GM12878 (cell line): ENCODE measurements around the gene TMSB4X. TPM values are rescaled to one million over a fixed set of nuclear protein-coding genes. Genes with fewer than 3 reads are reported as not detected.
A peak's percentile ranks its signal among the peaks of the same experiment; 100 is the strongest.

Experiments
- ATAC-seq: fragments of 200-7000 bp; cut with Tn5 transposase; 3 replicates; pipeline ENCODE4 v1.9.1; 2020; ENCODE audit warnings: mild to moderate bottlenecking, moderate library complexity
- BruUV-seq: library from RNA; stranded (reverse); fragments of 400-500 nt; replicated peaks from 2 replicates; lab custom pipeline; 2021; lab: Mats Ljungman, UMichigan
- CTCF ChIA-PET: fragments of 300-600 bp; sonication (Branson Sonifier 250); formaldehyde crosslinking; extraction: SDS; loops from one replicate; lab custom pipeline; 2021; ENCODE audit warnings: inconsistent platforms; lab: Yijun Ruan, JAX
- POLR2A ChIA-PET: fragments of 350-600 bp; formaldehyde crosslinking; extraction: SDS; loops from one replicate; lab custom pipeline; 2021; ENCODE audit warnings: inconsistent platforms; lab: Charles Lee
- RAD21 ChIA-PET: fragments of 300-600 bp; sonication (Branson Sonifier 250); formaldehyde crosslinking; loops from one replicate; lab custom pipeline; 2023; ENCODE audit warnings: antibody characterized with exemption; ENCODE audit not compliant: unreplicated experiment; lab: Charles Lee
- SMC1A ChIA-PET: fragments of 300-600 bp; sonication (Branson Sonifier 250); formaldehyde crosslinking; loops from one replicate; lab custom pipeline; 2023; ENCODE audit not compliant: unreplicated experiment, uncharacterized antibody; lab: Charles Lee
- DNase-seq: peaks from one replicate; pipeline ENCODE4 v3.0.0-alpha.2; 2011; ENCODE audit warnings: low read depth, low spot score
- FAIRE-seq: peaks from 3 replicates; lab custom pipeline; 2011; peaks lifted over from hg19 to GRCh38; lab: Jason Lieb, UNC
- H2AFZ ChIP-seq: 2 replicates; pipeline ENCODE4 v1.6.0; 2011; ENCODE audit warnings: low read depth, low read length, control low read depth; ENCODE audit not compliant: control insufficient read depth
- H3K27ac ChIP-seq: 2 replicates; pipeline ENCODE4 v1.5.1; 2011; ENCODE audit warnings: control low read depth; ENCODE audit not compliant: control insufficient read depth, insufficient read depth
- H3K27me3 ChIP-seq, 2 experiments: replicated peaks in 1 of 2; 2 replicates each; pipeline versions ENCODE4 v1.6.0 to v1.6.1; 2011; ENCODE audit warnings: low read length in 1 of 2; ENCODE audit not compliant: control insufficient read depth in 2 of 2, insufficient read depth in 2 of 2
- H3K36me3 ChIP-seq, 2 experiments: 2 replicates each; pipeline ENCODE4 v1.5.1; 2011; ENCODE audit warnings: low read length in 1 of 2; ENCODE audit not compliant: control insufficient read depth in 2 of 2, insufficient read depth in 2 of 2
- H3K4me1 ChIP-seq: 2 replicates; pipeline ENCODE4 v1.6.1; 2011; ENCODE audit warnings: mild to moderate bottlenecking, low read length, moderate library complexity, mixed read lengths; ENCODE audit not compliant: control insufficient read depth, insufficient read depth
- H3K4me2 ChIP-seq: 2 replicates; pipeline ENCODE4 v1.6.0; 2011; ENCODE audit warnings: control low read depth; ENCODE audit not compliant: control insufficient read depth, insufficient read depth
- H3K4me3 ChIP-seq: fragments of 200-600 bp; sonication (generic); 2 replicates; pipeline ENCODE4 v1.5.1; 2016
- H3K79me2 ChIP-seq: 2 replicates; pipeline ENCODE4 v1.6.0; 2011; ENCODE audit warnings: low read length; ENCODE audit not compliant: control insufficient read depth, insufficient read depth
- H3K9ac ChIP-seq: 2 replicates; pipeline ENCODE4 v1.8.0; 2011; ENCODE audit warnings: low read length, control low read depth, mixed read lengths; ENCODE audit not compliant: control insufficient read depth, insufficient read depth
- H3K9me3 ChIP-seq: replicated peaks from 3 replicates; pipeline ENCODE4 v1.5.1; 2011; ENCODE audit warnings: mild to moderate bottlenecking, low read length; ENCODE audit not compliant: control insufficient read depth, insufficient read depth
- H4K20me1 ChIP-seq: 2 replicates; pipeline ENCODE4 v1.6.0; 2011; ENCODE audit not compliant: control insufficient read depth, insufficient read depth
- ATF7 ChIP-seq: fragments of 450-650 bp; IDR thresholded peaks from 2 replicates; pipeline ENCODE4 v1.6.1; 2016; ENCODE audit warnings: low read depth, mild to moderate bottlenecking
- BHLHE40 ChIP-seq, 2 experiments: fragments of 450-650 bp in 1 of 2; IDR thresholded peaks; 2 replicates each; pipeline ENCODE4 v1.6.1; 2011 to 2017; ENCODE audit warnings: low read depth in 2 of 2, borderline replicate concordance in 1 of 2, improper control_type of control experiment in 1 of 2, low read length in 1 of 2, mild to moderate bottlenecking in 1 of 2
- CBFB ChIP-seq: IDR thresholded peaks from 2 replicates; pipeline ENCODE4 v1.6.1; 2016; ENCODE audit warnings: antibody characterized with exemption, low read depth
- CHD2 ChIP-seq: IDR thresholded peaks from 2 replicates; pipeline ENCODE4 v1.6.1; 2011; ENCODE audit warnings: low read depth, low read length, improper control_type of control experiment, borderline replicate concordance
- DPF2 ChIP-seq: fragments of 450-650 bp; IDR thresholded peaks from 2 replicates; pipeline ENCODE4 v1.6.1; 2017; ENCODE audit warnings: mild to moderate bottlenecking
- EED ChIP-seq: sonication (generic); IDR thresholded peaks from 2 replicates; pipeline ENCODE4 v1.6.1; 2016; ENCODE audit warnings: antibody characterized with exemption, low read depth
- IRF3 ChIP-seq: fragments of 450-650 bp; IDR thresholded peaks from 2 replicates; pipeline ENCODE4 v1.6.1; 2014; ENCODE audit warnings: mild to moderate bottlenecking
- MEF2B ChIP-seq: fragments of 450-650 bp; IDR thresholded peaks from 2 replicates; pipeline ENCODE4 v1.6.1; 2018; ENCODE audit warnings: mild to moderate bottlenecking, moderate library complexity; ENCODE audit not compliant: partially characterized antibody, poor library complexity, severe bottlenecking
- RUNX3 ChIP-seq: IDR thresholded peaks from 2 replicates; pipeline ENCODE4 v1.6.1; 2012; ENCODE audit warnings: low read length, inconsistent platforms
- SRF ChIP-seq, 2 experiments: IDR thresholded peaks; 2 replicates each; pipeline ENCODE4 v1.6.1; 2011; ENCODE audit warnings: low read depth in 2 of 2, low read length in 2 of 2, mild to moderate bottlenecking in 1 of 2, moderate library complexity in 1 of 2
- ZNF207 ChIP-seq: fragments of 450-650 bp; IDR thresholded peaks from 2 replicates; pipeline ENCODE4 v1.6.1; 2014; ENCODE audit warnings: antibody characterized with exemption, mild to moderate bottlenecking, borderline replicate concordance
- WGBS: methylation state at CpG from one replicate; pipeline ENCODE4 v1.1.6; 2016; ENCODE audit warnings: low lambda C conversion rate; ENCODE audit not compliant: insufficient replicate concordance, insufficient coverage; ENCODE audit errors: missing lambda C conversion rate; 5-methylcytosine and 5-hydroxymethylcytosine counted together
- in situ Hi-C: fragments of 300-500 bp; cut with MboI; formaldehyde crosslinking; loops from 9 replicates; pipeline ENCODE4 v1.14.3; 2018; ENCODE audit warnings: mixed read lengths
- intact Hi-C: fragments of 100-400 bp; cut with micrococcal nuclease; formaldehyde crosslinking; loops from one replicate; pipeline ENCODE4 v1.14.2; 2022; ENCODE audit not compliant: unreplicated experiment
- polyA plus RNA-seq, 11 experiments: library from polyadenylated mRNA; depleted of rRNA in 4 of 11; unstranded in 6 of 11; stranded (reverse) in 5 of 11; fragments of >200 nt; fragmentation: Nextera tagmentation in 4 of 11; fragmentation: Illumina TruSeq in 1 of 11; extraction: Ambion mirVana in 4 of 11; extraction: Trizol in 1 of 11; gene quantifications; 1 replicate in 1 of 11; 2 replicates in 10 of 11; pipeline versions ENCODE4 v1.2.1 to v1.2.3, GENCODE V29; 2011 to 2016; ENCODE audit warnings: inconsistent platforms in 2 of 11, missing spikeins in 2 of 11, low read depth in 1 of 11
- total RNA-seq, 4 experiments: library from RNA; depleted of rRNA in 3 of 4; stranded (reverse); fragments of >200 nt in 3 of 4; fragmentation: Illumina TruSeq in 1 of 4; extraction: Trizol in 1 of 4; gene quantifications; 2 replicates each; pipeline versions ENCODE4 v1.2.1 to v1.2.3, GENCODE V29; 2013 to 2021

TMSB4X gene
- total and polyA plus RNA-seq, 10 of the 15 experiments (the other 5 are each of a cell fraction or from before 2014, with no cell fraction given), result 13,924 to 37,234 (median 23,705) TPM

- TF ChIP-seq SRF (IDR thresholded peaks at IDR 0.05; ENCODE audit: low read depth in 2 of 2, low read length in 2 of 2) (no peak), BHLHE40 (IDR thresholded peaks at IDR 0.05; ENCODE audit: borderline replicate concordance in 1 of 2, low read depth in 2 of 2, low read length in 1 of 2) (no peak), DPF2 (no peak), CBFB (no peak), ATF7 (no peak), ZNF207 (no peak), RUNX3 (no peak), CHD2 (no peak), MEF2B (no peak), IRF3 (no peak)
Observed at GRCh38 chrX:13023979-13024378, 49.1 kb downstream of the TMSB4X start (continued).

DNA sequence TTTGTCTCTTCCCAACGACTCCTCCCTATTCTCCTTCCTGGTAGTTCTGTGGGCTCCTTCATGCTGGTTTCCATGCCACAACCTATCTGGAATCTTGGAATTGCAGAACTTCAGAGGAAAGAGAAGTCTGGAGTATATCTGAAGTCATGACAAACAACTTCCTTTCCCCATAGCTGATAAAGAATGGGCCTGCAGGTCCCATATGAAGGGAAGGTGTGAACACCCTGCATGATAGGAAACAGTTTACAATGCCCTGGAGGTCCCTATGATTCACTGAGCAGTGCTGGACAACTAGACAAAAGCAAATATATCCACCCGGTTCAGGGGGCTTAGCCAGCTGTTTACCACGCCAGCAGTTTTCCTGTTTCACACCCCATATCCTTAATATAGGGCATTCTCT, 50.1 kb downstream of the TMSB4X start:
- peak; percentile 23 for FAIRE-seq
- no peak for DNase-seq
- SMC1A ChIA-PET, result interaction anchor here (1.2 to 13.9 kb wide), 9 partner anchors 14 to 64 kb away, joined by 3 to 189 read pairs (median 22); no protein-coding TSS in a partner anchor
- intact Hi-C loops (no loop called here), in situ Hi-C loops (no loop called here)
- Histone ChIP-seq H2AFZ (no peak overlapping the region), H3K79me2 (no peaks in the 10 kb centered on the region), H3K36me3 (no peaks in the 10 kb centered on the region), H3K4me3 (no peak overlapping the region), H3K9me3 (no peaks in the 10 kb centered on the region), H3K4me1 (peaks cover 56% of the 10 kb centered on the region), H3K27me3 (no peaks in the 10 kb centered on the region), H3K27ac (peak overlapping the region; percentile 69; the same call in 1 of the 2 replicates), H3K4me2 (no peak overlapping the region), H3K9ac (no peak overlapping the region), H4K20me1 (no peaks in the 10 kb centered on the region)
- CTCF ChIA-PET, result interaction anchor here (0.7 to 1.2 kb wide), 3 partner anchors 11 to 74 kb away, joined by 3 to 5 read pairs (median 5); no protein-coding TSS in a partner anchor
- no peak for TF ChIP-seq EED
- no peak for ATAC-seq
- BruUV-seq, result no TSS peak
- RAD21 ChIA-PET, result interaction anchor here (1.0 to 9.9 kb wide), 9 partner anchors 11 to 74 kb away, joined by 3 to 81 read pairs (median 4); no protein-coding TSS in a partner anchor
- POLR2A ChIA-PET, result interaction anchor here (0.6 to 2.4 kb wide), 6 partner anchors 11 to 76 kb away, joined by 3 to 11 read pairs (median 4); no protein-coding TSS in a partner anchor
- WGBS, result 52% methylated on average over 3 of the region's 3 CpGs

Other genes starting within 250 kb of the TMSB4X start
- 53.4 and 58.0 TPM in 2 replicates for gene PRPS2, start 183.7 kb upstream of the TMSB4X start, total RNA-seq (2014; rRNA removed)
- 60.0 and 60.4 TPM in 2 replicates for gene PRPS2, start 183.7 kb upstream of the TMSB4X start, total RNA-seq (2014; rRNA removed; fragmentation: Illumina TruSeq; extraction: Trizol)
- gene PRPS2, start 183.7 kb upstream of the TMSB4X start, total RNA-seq (2021), result 72.6 and 74.4 TPM in 2 replicates
- gene PRPS2, start 183.7 kb upstream of the TMSB4X start, polyA plus RNA-seq (2011; rRNA removed), result 64.2 and 84.0 TPM in 2 replicates
- gene PRPS2, start 183.7 kb upstream of the TMSB4X start, polyA plus RNA-seq (2014; fragmentation: Illumina TruSeq; extraction: Trizol), result 50.9 and 60.6 TPM in 2 replicates
- 10 to 100 TPM; 44.1 to 56.3 TPM for gene PRPS2, start 183.7 kb upstream of the TMSB4X start, polyA plus RNA-seq (2014; fragmentation: Nextera tagmentation; extraction: Ambion mirVana)
- 40.2 and 46.7 TPM in 2 replicates for gene PRPS2, start 183.7 kb upstream of the TMSB4X start, polyA plus RNA-seq (2014; rRNA removed)
- 100 to 1,000 TPM in 1 of 2 experiments, 10 to 100 TPM in 1; 94.3 to 102 TPM for gene PRPS2, start 183.7 kb upstream of the TMSB4X start, polyA plus RNA-seq (2016; fragmentation: Nextera tagmentation; extraction: Ambion mirVana)
- gene TLR7, start 108.0 kb upstream of the TMSB4X start, total RNA-seq (2014; rRNA removed), result 19.5 and 24.9 TPM in 2 replicates
- 33.5 and 36.5 TPM in 2 replicates for gene TLR7, start 108.0 kb upstream of the TMSB4X start, total RNA-seq (2014; rRNA removed; fragmentation: Illumina TruSeq; extraction: Trizol)
- 24.9 and 25.2 TPM in 2 replicates for gene TLR7, start 108.0 kb upstream of the TMSB4X start, total RNA-seq (2021)
- 44.4 and 58.0 TPM in 2 replicates for gene TLR7, start 108.0 kb upstream of the TMSB4X start, polyA plus RNA-seq (2011; rRNA removed)
- gene TLR7, start 108.0 kb upstream of the TMSB4X start, polyA plus RNA-seq (2014; fragmentation: Illumina TruSeq; extraction: Trizol), result 39.1 and 57.1 TPM in 2 replicates
- 10 to 100 TPM; 12.0 to 13.1 TPM for gene TLR7, start 108.0 kb upstream of the TMSB4X start, polyA plus RNA-seq (2014; fragmentation: Nextera tagmentation; extraction: Ambion mirVana)
- 18.0 and 21.9 TPM in 2 replicates for gene TLR7, start 108.0 kb upstream of the TMSB4X start, polyA plus RNA-seq (2014; rRNA removed)
- 10 to 100 TPM; 19.5 to 23.3 TPM for gene TLR7, start 108.0 kb upstream of the TMSB4X start, polyA plus RNA-seq (2016; fragmentation: Nextera tagmentation; extraction: Ambion mirVana)
- gene TLR8, start 68.5 kb upstream of the TMSB4X start, total RNA-seq (2014; rRNA removed), result not detected in 2 replicates
- not detected in 2 replicates for gene TLR8, start 68.5 kb upstream of the TMSB4X start, total RNA-seq (2014; rRNA removed; fragmentation: Illumina TruSeq; extraction: Trizol)
- gene TLR8, start 68.5 kb upstream of the TMSB4X start, total RNA-seq (2021), result not detected in 2 replicates
- gene TLR8, start 68.5 kb upstream of the TMSB4X start, polyA plus RNA-seq (2011; rRNA removed), result 0.04 TPM in 1 of 2 replicates, not detected in the other
- gene TLR8, start 68.5 kb upstream of the TMSB4X start, polyA plus RNA-seq (2014; fragmentation: Illumina TruSeq; extraction: Trizol), result not detected in 2 replicates
- not detected for gene TLR8, start 68.5 kb upstream of the TMSB4X start, polyA plus RNA-seq (2014; fragmentation: Nextera tagmentation; extraction: Ambion mirVana)
- gene TLR8, start 68.5 kb upstream of the TMSB4X start, polyA plus RNA-seq (2014; rRNA removed), result 0.03 TPM in 1 of 2 replicates, not detected in the other
- gene TLR8, start 68.5 kb upstream of the TMSB4X start, polyA plus RNA-seq (2016; fragmentation: Nextera tagmentation; extraction: Ambion mirVana), result not detected
- not detected in 2 replicates for gene FAM9C, start 69.5 kb downstream of the TMSB4X start, total RNA-seq (2014; rRNA removed)
- gene FAM9C, start 69.5 kb downstream of the TMSB4X start, total RNA-seq (2014; rRNA removed; fragmentation: Illumina TruSeq; extraction: Trizol), result not detected in 2 replicates
- not detected in 2 replicates for gene FAM9C, start 69.5 kb downstream of the TMSB4X start, total RNA-seq (2021)
- gene FAM9C, start 69.5 kb downstream of the TMSB4X start, polyA plus RNA-seq (2011; rRNA removed), result 0.03 and 0.10 TPM in 2 replicates
- 0.01 and 0.11 TPM in 2 replicates for gene FAM9C, start 69.5 kb downstream of the TMSB4X start, polyA plus RNA-seq (2014; fragmentation: Illumina TruSeq; extraction: Trizol)
- gene FAM9C, start 69.5 kb downstream of the TMSB4X start, polyA plus RNA-seq (2014; fragmentation: Nextera tagmentation; extraction: Ambion mirVana), result not detected
- 0.04 TPM in 1 of 2 replicates, not detected in the other for gene FAM9C, start 69.5 kb downstream of the TMSB4X start, polyA plus RNA-seq (2014; rRNA removed)
- not detected for gene FAM9C, start 69.5 kb downstream of the TMSB4X start, polyA plus RNA-seq (2016; fragmentation: Nextera tagmentation; extraction: Ambion mirVana)